MCF 10A (cell line): ENCODE results near the gene DGKI. TPM values are rescaled to one million over a fixed set of nuclear protein-coding genes. Genes with fewer than 3 reads are reported as not detected.

Source experiments
- BruUV-seq: library from RNA; stranded (reverse); fragments of 400-500 nt; replicated peaks from 2 replicates; lab custom pipeline; 2021; lab: Mats Ljungman, UMichigan
- CTCF ChIA-PET: fragments of 300-600 bp; sonication (Branson Sonifier 250); formaldehyde crosslinking; extraction: SDS; loops from one replicate; lab custom pipeline; 2021; ENCODE audit warnings: antibody characterized with exemption, inconsistent platforms; lab: Yijun Ruan, JAX
- POLR2A ChIA-PET: fragments of 300-600, 350-650 bp; sonication (Branson Sonifier 250); formaldehyde crosslinking; extraction: SDS; loops from one replicate; lab custom pipeline; 2020; ENCODE audit warnings: antibody characterized with exemption, inconsistent platforms; lab: Yijun Ruan, JAX
- DNase-seq: peaks from one replicate; pipeline ENCODE4 v3.0.0-alpha.2; 2018; ENCODE audit not compliant: unreplicated experiment
- H3K27ac Mint-ChIP-seq: one replicate; pipeline ENCODE4 v1.8.0; 2022; ENCODE audit warnings: mild to moderate bottlenecking, low read depth, mixed read lengths; ENCODE audit not compliant: unreplicated experiment
- H3K27me3 Mint-ChIP-seq: one replicate; pipeline ENCODE4 v1.8.0; 2022; ENCODE audit warnings: mixed read lengths; ENCODE audit not compliant: insufficient read depth, unreplicated experiment
- H3K36me3 Mint-ChIP-seq: one replicate; pipeline ENCODE4 v1.8.0; 2022; ENCODE audit warnings: mild to moderate bottlenecking, moderate library complexity, mixed read lengths; ENCODE audit not compliant: insufficient read depth, unreplicated experiment
- H3K4me1 Mint-ChIP-seq: one replicate; pipeline ENCODE4 v1.8.0; 2022; ENCODE audit warnings: mixed read lengths; ENCODE audit not compliant: insufficient read depth, unreplicated experiment
- H3K4me3 Mint-ChIP-seq: one replicate; pipeline ENCODE4 v1.8.0; 2022; ENCODE audit warnings: mild to moderate bottlenecking, moderate library complexity, mixed read lengths; ENCODE audit not compliant: unreplicated experiment
- H3K9me3 Mint-ChIP-seq: one replicate; pipeline ENCODE4 v1.8.0; 2022; ENCODE audit warnings: mixed read lengths; ENCODE audit not compliant: unreplicated experiment
- CTCF ChIP-seq: fragments of 200-600 bp; IDR thresholded peaks from one replicate; pipeline ENCODE4 v1.8.0; 2022; ENCODE audit warnings: antibody characterized with exemption, mild to moderate bottlenecking; ENCODE audit not compliant: unreplicated experiment
- intact Hi-C: fragments of 100-400 bp; cut with micrococcal nuclease; formaldehyde crosslinking; loops from 2 replicates; pipeline ENCODE4 v1.14.1; 2022
- total RNA-seq: library from RNA; stranded (reverse); gene quantifications from 2 replicates; pipeline ENCODE4 v1.2.3, GENCODE V29; 2022

Gene DGKI
- total RNA-seq, 1 experiment from 2014 or later, result 1.4 TPM

DNA sequence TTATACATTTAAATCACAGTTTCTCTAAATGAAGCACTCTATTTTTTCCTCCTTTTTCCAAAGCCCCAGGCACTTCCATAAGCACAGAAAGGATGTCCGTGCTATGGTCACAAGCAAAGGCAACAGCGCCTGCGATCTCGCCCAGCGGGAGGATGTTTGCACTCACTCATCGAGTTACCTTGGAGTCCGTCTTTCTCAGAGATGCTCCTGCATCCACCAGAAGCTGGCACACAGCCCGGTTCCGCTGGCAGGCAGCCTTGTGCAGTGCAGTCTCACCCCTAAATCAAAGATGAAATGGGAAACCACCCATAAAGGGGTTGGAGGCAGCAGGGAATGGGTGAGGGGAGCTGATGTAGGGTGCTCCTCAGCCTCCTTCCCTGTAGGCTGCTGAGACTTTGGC is 451.4 kb downstream of the DGKI start:
- POLR2A ChIA-PET, result no interaction called here
- H3K36me3 Mint-ChIP-seq, result no peaks in the 10 kb centered on the region
- intact Hi-C loops, result no loop called here
- no peak overlapping the region for H3K4me3 Mint-ChIP-seq
- CTCF ChIA-PET, result no interaction called here
- DNase-seq, result no peak
- H3K27ac Mint-ChIP-seq, result no peak overlapping the region
- peaks cover 25% of the 10 kb centered on the region for H3K27me3 Mint-ChIP-seq
- H3K9me3 Mint-ChIP-seq, result no peaks in the 10 kb centered on the region
- BruUV-seq, result no TSS peak
- no peaks in the 10 kb centered on the region for H3K4me1 Mint-ChIP-seq
- no peak for TF ChIP-seq CTCF

- H3K4me1 Mint-ChIP-seq, result no peaks in the 10 kb centered on the region
- no peaks in the 10 kb centered on the region for H3K9me3 Mint-ChIP-seq
Measured at GRCh38 chr7:137393570-137393969, 453.2 kb downstream of the DGKI start.

GRCh38 chr7:137390076-137390475 is 456.7 kb downstream of the DGKI start:
- H3K27ac Mint-ChIP-seq, result no peak overlapping the region
- H3K36me3 Mint-ChIP-seq, result no peaks in the 10 kb centered on the region
- no peak overlapping the region for H3K4me3 Mint-ChIP-seq
- H3K4me1 Mint-ChIP-seq, result no peaks in the 10 kb centered on the region
- peaks cover 43% of the 10 kb centered on the region for H3K27me3 Mint-ChIP-seq
- CTCF ChIA-PET, result no interaction called here
- BruUV-seq, result no TSS peak
- no peak for DNase-seq
- H3K9me3 Mint-ChIP-seq, result no peaks in the 10 kb centered on the region
- TF ChIP-seq CTCF, result no peak
- intact Hi-C loops, result no loop called here
- POLR2A ChIA-PET, result no interaction called here

More at GRCh38 chr7:137393570-137393969, 453.2 kb downstream of the DGKI start:
- H3K27me3 Mint-ChIP-seq, result peaks cover 25% of the 10 kb centered on the region
- no peak for DNase-seq
- no peaks in the 10 kb centered on the region for H3K36me3 Mint-ChIP-seq
- ChIA-PET POLR2A (interaction anchor here (0.9 kb wide), 1 partner anchor 780 kb away, joined by 3 read pairs; no protein-coding TSS in a partner anchor), CTCF (interaction anchor here (0.6 kb wide), 1 partner anchor 197 kb away, joined by 3 read pairs; no protein-coding TSS in a partner anchor)
- intact Hi-C loops, result no loop called here
- no peak for TF ChIP-seq CTCF
- no peak overlapping the region for H3K4me3 Mint-ChIP-seq
- no TSS peak for BruUV-seq
- no peak overlapping the region for H3K27ac Mint-ChIP-seq

DNA sequence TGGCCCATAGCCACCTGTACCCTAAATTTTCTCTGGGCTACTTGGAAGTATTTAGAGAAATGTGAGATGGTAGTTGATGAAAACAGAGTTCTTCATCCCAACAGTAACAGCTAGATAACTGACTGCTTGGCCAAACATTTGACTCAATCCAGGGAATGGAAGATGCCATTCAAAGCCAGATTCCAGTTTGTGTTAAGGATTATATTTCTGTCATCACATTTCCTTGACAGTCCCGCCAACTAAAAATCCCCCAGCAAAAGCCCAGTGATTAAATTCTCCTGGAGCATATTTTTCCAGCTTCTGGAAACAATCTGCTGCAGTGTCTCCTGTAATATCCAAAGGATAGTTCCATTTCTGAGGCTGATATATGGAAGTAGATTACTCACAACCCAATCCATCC is 457.9 kb downstream of the DGKI start:
- Mint-ChIP-seq H3K4me1 (no peaks in the 10 kb centered on the region), H3K27me3 (peaks cover 45% of the 10 kb centered on the region), H3K9me3 (no peaks in the 10 kb centered on the region), H3K4me3 (no peak overlapping the region), H3K36me3 (no peaks in the 10 kb centered on the region), H3K27ac (no peak overlapping the region)
- BruUV-seq, result no TSS peak
- ChIA-PET CTCF (no interaction called here), POLR2A (no interaction called here)
- no peak for TF ChIP-seq CTCF
- no peak for DNase-seq
- intact Hi-C loops, result no loop called here
